ENCODE results near the gene GOLGA8J.
"Not testable (repeated sequence)": the region's sequence is repeated elsewhere in the genome, so short reads cannot be mapped to it uniquely, and the experiment has no call there.

- TF ChIP-seq FOXK2 (IDR thresholded peaks at IDR 0.05); HDGF (IDR thresholded peaks at IDR 0.05; ENCODE audit: borderline replicate concordance); BHLHE40 (IDR thresholded peaks at IDR 0.05; ENCODE audit: borderline replicate concordance); CTBP1 (IDR thresholded peaks at IDR 0.05; ENCODE audit: borderline replicate concordance); TARDBP (IDR thresholded peaks at IDR 0.05): not testable (repeated sequence)
Observed at GRCh38 chr15:30045248-30046041, 37.3 kb upstream of the GOLGA8J start.
